AG04450 (cell line): ENCODE measurements around the gene ING5. TPM values are rescaled to one million over a fixed set of nuclear protein-coding genes. Genes with fewer than 3 reads are reported as not detected.
A peak's percentile ranks its signal among the peaks of the same experiment; 100 is the strongest.

Experiments used
- CTCF ChIA-PET: fragments of 300-600, 350-600 bp; formaldehyde crosslinking; extraction: SDS; loops from one replicate; lab custom pipeline; 2022; ENCODE audit warnings: antibody characterized with exemption, inconsistent platforms; lab: Charles Lee
- POLR2A ChIA-PET: fragments of 350-600 bp; formaldehyde crosslinking; extraction: SDS; loops from one replicate; lab custom pipeline; 2021; ENCODE audit warnings: antibody characterized with exemption, inconsistent platforms; lab: Yijun Ruan, JAX
- DNase-seq: peaks from one replicate; pipeline ENCODE4 v3.0.0-alpha.2; 2011; ENCODE audit warnings: low read depth, low spot score
- H3K27ac ChIP-seq: one replicate; pipeline ENCODE4 v1.5.1; 2012; ENCODE audit warnings: low read depth, low read length, control low read depth
- H3K27me3 ChIP-seq: one replicate; pipeline ENCODE4 v1.6.0; 2012; ENCODE audit warnings: low read length; ENCODE audit not compliant: control insufficient read depth, insufficient read depth
- H3K4me3 ChIP-seq: 2 replicates; pipeline ENCODE4 v1.5.1; 2011; ENCODE audit warnings: mild to moderate bottlenecking, low read depth, low read length, control low read depth
- H3K9me3 ChIP-seq: 2 replicates; pipeline ENCODE4 v1.5.1; 2012; ENCODE audit warnings: low read length; ENCODE audit not compliant: control insufficient read depth, insufficient read depth
- polyA plus RNA-seq: library from polyadenylated mRNA; depleted of rRNA; stranded (reverse); fragments of >200 nt; gene quantifications from 2 replicates; pipeline ENCODE4 v1.2.3, GENCODE V29; 2011
- TF ChIP-seq, protein P1 (sequence below): IDR thresholded peaks from 2 replicates; pipeline ENCODE4 v1.5.1; 2011; ENCODE audit warnings: low read depth, low read length, control low read depth, inconsistent platforms

The ING5 gene
- polyA plus RNA-seq, 1 experiment = 23.9 TPM

- no peaks in the 10 kb centered on the region; the same call in 1 of the 2 replicates for H3K9me3 ChIP-seq
- TF ChIP-seq, protein P1, sequence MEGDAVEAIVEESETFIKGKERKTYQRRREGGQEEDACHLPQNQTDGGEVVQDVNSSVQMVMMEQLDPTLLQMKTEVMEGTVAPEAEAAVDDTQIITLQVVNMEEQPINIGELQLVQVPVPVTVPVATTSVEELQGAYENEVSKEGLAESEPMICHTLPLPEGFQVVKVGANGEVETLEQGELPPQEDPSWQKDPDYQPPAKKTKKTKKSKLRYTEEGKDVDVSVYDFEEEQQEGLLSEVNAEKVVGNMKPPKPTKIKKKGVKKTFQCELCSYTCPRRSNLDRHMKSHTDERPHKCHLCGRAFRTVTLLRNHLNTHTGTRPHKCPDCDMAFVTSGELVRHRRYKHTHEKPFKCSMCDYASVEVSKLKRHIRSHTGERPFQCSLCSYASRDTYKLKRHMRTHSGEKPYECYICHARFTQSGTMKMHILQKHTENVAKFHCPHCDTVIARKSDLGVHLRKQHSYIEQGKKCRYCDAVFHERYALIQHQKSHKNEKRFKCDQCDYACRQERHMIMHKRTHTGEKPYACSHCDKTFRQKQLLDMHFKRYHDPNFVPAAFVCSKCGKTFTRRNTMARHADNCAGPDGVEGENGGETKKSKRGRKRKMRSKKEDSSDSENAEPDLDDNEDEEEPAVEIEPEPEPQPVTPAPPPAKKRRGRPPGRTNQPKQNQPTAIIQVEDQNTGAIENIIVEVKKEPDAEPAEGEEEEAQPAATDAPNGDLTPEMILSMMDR = no peak
- POLR2A ChIA-PET = no interaction called here
- DNase-seq = no peak
- no peaks in the 10 kb centered on the region for H3K27me3 ChIP-seq
- no peak overlapping the region for H3K4me3 ChIP-seq
- CTCF ChIA-PET = no interaction called here
- no peak overlapping the region for H3K27ac ChIP-seq
These were observed 25.2 kb upstream of the ING5 start for GRCh38 chr2:241676665-241677064.

- TF ChIP-seq, protein P1 = no peak
- H3K27me3 ChIP-seq = no peaks in the 10 kb centered on the region
- CTCF ChIA-PET = interaction anchor here (1.0 kb wide), 1 partner anchor 13 kb away, joined by 3 read pairs; no protein-coding TSS in a partner anchor
- no peak overlapping the region for H3K27ac ChIP-seq
- H3K4me3 ChIP-seq = no peak overlapping the region
- no peaks in the 10 kb centered on the region; the same call in 1 of the 2 replicates for H3K9me3 ChIP-seq
- POLR2A ChIA-PET = interaction anchor here (1.0 kb wide), 1 partner anchor 9 kb away, joined by 3 read pairs; the partner anchor contains the start of gene DTYMK
- no peak for DNase-seq
These were observed 24.4 kb upstream of the ING5 start for GRCh38 chr2:241677392-241677791.

DNA sequence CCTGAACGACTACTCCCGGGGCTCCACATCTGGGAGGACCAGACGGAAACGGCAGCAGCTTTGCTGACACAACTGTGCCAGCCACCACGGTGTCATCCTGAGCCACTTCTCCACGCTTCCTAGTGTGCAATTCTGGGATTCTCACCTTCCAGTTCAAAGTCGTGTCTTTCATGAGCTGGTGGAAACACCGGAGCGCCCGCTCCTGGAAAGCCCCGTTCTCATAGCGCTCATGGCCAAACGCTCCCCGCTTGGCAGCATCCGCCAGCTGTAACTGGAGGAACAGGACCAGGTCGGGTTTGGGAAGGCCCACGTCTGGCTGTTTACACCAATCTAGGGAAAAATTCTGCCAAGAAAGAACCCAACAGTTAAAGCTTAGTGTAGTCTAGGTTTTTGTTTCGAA is 23.5 kb upstream of the ING5 start:
- TF ChIP-seq, protein P1 = no peak
- no peak overlapping the region for H3K27ac ChIP-seq
- no peak overlapping the region for H3K4me3 ChIP-seq
- DNase-seq = no peak
- no peaks in the 10 kb centered on the region; the same call in 1 of the 2 replicates for H3K9me3 ChIP-seq
- ChIA-PET CTCF (interaction anchor here (1.0 kb wide), 1 partner anchor 13 kb away, joined by 3 read pairs; no protein-coding TSS in a partner anchor), POLR2A (interaction anchor here (1.0 kb wide), 2 partner anchors 8 to 9 kb away, joined by 3 read pairs; partner anchors contain the start of gene DTYMK)
- H3K27me3 ChIP-seq = no peaks in the 10 kb centered on the region

DNA sequence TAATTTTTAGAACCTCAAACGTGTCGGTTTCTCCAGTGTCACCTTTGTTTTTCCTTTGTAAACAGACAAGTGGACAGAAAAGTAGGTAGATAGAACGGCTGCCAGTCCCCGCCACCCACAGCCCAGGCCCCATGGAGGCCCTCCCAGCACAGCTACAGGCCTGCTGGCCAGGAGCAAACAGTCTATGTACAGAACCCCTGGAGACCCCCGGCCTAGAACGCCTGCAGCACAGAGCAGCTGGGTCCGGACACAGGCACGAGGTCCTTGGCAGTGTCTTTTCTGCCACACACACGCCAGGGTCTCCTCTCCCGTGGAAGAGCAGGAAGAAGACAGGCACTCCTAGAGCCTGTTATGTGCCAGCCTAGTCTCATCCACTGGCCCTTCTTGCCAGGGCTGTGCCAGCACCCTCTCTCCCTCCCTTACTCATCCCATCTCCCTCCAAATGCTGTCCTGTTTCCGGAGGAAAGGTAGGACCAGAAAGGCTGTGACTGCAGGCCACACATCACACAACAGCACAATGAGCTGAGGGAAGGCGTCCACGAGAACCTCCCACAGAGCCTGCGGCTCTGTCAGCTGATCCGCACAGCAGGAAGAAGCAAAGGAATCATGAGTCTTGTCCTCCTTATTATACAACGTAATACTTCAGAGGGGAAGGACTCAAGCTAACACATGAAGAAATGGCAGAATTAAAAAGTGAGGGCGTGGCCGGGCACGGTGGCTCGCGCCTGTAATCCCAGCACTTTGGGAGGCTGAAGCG is 22.9 kb upstream of the ING5 start:
- no peaks in the 10 kb centered on the region for H3K9me3 ChIP-seq
- no peaks in the 10 kb centered on the region for H3K27me3 ChIP-seq
- CTCF ChIA-PET = no interaction called here
- DNase-seq = no peak
- TF ChIP-seq, protein P1 = no peak
- POLR2A ChIA-PET = interaction anchor here (1.0 kb wide), 1 partner anchor 8 kb away, joined by 3 read pairs; the partner anchor contains the start of gene DTYMK
- H3K27ac ChIP-seq = no peak overlapping the region
- H3K4me3 ChIP-seq = no peak overlapping the region

- H3K27ac ChIP-seq = peak overlapping the region; percentile 94
- no peaks in the 10 kb centered on the region for H3K9me3 ChIP-seq
- no peak overlapping the region for H3K4me3 ChIP-seq
- ChIA-PET CTCF (interaction anchor here (1.2 kb wide), 1 partner anchor 15 kb away, joined by 3 read pairs; no protein-coding TSS in a partner anchor), POLR2A (interaction anchor here (1.5 to 1.9 kb wide), 2 partner anchors 12 to 22 kb away, joined by 5 to 8 read pairs; partner anchors contain the start of gene ING5)
- H3K27me3 ChIP-seq = no peaks in the 10 kb centered on the region
- DNase-seq = no peak
- TF ChIP-seq, protein P1 = no peak
These were observed 21.8 kb upstream of the ING5 start for GRCh38 chr2:241680044-241680443.
